Stimulated activated CD4-positive, alpha-beta T cell treated with anti-CD3 and anti-CD28 coated beads, TNF-alpha, amount 100 ng/mL, for 24 hours (primary cell): Measurements from ENCODE around the gene ESCO1.

Experiments
- DNase-seq, 3 experiments: peaks; one replicate each; pipeline ENCODE4 v3.0.0-alpha.2; 2020; ENCODE audit warnings: low read depth in 3 of 3

Gene ESCO1

GRCh38 chr18:21584391-21584790 is 16.1 kb downstream of the ESCO1 start:
- DNase-seq, result no peak

DNA sequence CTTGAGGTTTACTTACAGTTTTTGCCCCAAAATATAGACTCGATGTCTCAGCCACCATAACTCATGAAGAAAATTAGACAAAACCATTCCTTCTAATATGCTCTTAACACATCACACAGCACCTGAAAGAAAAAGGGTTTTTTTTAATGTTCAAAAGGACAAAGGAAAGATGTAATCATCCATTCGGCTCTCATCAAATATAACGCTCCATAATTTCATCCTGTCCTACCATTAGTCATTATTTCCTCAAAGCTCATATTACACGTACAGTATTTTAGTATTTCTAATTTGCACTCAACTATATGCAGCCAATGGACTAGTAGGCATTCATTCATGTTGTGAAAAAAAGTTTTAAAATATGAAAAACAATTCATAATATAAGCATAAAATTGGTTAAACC is 24.8 kb downstream of the ESCO1 start:
- DNase-seq, result no peak

- no peak for DNase-seq
These were observed 28.7 kb downstream of the ESCO1 start for GRCh38 chr18:21571772-21572171.

DNA sequence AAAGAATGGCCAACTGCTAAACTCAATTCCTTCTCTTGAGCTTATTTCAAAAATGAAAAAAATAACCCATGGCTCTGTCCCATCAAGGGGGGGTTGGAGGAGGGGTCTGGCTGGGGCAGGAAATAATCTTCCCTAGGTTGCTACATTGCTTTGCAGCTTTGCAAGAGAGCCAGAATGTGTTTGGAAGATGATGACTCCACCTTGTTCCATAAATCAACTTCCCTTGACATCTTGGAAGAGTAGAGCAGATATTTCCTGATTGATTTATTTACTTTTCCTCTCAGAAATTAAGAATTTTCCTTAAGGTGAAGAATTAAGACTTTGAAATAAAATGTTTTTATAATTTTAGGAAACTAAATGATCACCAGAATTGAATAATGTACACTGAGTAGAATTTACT is 41.3 kb downstream of the ESCO1 start:
- DNase-seq, result no peak

DNA sequence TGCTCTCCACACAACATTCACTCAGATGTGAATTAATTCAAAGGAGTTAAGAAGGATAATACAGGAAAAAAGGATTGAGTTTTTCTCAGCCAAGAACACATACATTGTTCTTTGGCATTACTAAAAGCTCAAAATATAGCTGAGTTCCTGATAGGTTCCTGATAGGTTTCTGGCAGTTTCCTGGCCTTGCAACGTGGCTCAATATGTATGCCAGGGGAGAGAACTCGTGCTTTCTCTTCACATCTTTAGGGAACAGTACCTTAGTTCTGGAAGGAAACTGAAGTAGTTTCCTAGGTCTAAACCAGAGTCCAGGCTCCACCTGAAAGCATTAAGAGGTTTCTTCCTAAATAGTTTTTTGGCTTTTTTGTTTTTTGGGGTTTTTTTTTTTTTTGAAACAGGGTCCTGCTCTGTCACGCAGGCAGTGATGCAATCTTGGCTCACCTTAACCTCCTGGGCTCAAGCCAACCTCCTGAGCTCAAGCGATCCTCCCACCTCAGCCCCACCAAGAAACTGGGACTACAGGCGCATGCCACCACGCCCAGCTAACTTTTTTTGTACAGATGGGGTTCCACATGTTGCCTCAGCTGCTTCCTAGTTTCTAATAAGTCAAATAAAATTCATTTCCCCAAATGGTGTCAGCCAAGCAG is 42.8 kb downstream of the ESCO1 start:
- DNase-seq, result no peak

DNA sequence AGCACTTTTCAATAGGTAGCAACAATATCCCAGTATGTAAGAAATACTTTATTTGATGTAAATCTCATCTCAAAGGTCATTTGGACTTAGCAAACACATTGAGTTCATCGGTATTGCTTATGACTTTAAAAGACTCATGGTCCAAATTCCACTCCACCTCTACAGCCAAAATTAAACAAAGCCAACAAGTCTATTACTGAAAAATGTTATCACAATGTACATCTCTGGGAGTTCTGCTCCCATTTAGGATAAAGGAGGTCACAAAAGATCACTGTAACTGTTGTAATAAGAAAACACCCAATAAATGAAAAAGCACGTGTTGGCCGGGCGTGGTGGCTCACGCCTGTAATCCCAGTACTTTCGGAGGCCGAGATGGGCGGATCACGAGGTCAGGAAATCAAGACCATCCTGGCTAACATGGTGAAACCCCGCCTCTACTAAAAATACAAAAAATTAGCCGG is 50.0 kb downstream of the ESCO1 start:
- no peak for DNase-seq

DNA sequence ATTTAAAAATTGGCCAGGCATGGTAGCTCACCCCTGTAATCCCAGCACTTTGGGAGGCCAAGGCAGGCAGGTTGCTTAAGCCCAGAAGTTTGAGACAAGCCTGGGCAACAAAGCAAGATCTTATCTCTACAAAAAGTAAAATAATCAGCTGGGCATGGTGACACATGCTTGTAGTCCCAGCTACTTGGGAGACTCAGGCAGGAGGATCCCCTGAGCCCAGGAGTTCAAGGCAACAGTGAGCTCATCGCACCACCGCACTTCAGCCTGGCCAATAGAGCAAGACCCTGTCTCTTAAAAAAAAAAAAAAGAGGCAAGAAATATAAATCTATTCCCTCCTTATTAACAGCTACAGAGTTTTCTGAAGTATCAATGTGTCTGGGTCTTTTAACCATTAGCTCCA is 51.9 kb downstream of the ESCO1 start:
- DNase-seq, result no peak

- no peak for DNase-seq
These were observed 54.1 kb downstream of the ESCO1 start for GRCh38 chr18:21546423-21546822.

DNA sequence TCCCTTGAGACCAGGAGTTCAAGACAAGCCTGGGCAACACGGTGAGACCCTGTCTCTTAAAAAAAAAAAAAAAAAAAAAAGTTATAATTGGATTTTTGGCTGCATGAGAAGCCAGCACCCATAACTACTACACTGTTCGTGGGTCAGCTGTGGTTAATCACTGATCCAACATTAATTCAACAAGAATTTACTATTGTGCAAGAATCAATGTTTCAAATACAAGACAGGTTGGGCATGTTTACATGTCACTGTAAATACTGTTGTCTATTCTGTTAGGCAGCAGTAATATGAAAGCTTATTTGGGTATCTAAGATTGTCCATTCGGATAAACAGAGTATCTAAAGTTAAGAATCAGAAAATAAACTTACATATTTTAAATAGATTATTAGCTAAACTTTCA is 62.3 kb downstream of the ESCO1 start:
- DNase-seq, result no peak

DNA sequence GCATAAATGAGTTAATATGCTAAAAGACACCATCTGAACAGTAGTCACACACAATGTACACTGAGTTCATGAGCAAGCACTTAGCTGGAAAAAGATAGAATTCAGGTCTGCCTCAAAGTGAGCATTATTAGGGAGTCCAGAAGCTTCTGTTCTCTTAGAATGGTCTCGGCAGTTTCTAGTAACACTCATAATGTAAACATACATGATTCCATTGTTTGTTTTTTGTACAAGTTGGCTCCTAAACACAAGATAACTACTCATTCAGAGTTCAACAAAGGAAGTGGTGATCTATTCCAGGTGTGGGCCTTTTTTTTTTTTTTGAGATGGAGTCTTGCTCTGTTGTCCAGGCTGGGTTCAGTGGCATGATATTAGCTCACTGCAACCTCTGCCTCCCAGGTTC is 66.2 kb downstream of the ESCO1 start:
- DNase-seq, result no peak

- no peak for DNase-seq
These were observed 74.0 kb downstream of the ESCO1 start for GRCh38 chr18:21526463-21526862.

DNA sequence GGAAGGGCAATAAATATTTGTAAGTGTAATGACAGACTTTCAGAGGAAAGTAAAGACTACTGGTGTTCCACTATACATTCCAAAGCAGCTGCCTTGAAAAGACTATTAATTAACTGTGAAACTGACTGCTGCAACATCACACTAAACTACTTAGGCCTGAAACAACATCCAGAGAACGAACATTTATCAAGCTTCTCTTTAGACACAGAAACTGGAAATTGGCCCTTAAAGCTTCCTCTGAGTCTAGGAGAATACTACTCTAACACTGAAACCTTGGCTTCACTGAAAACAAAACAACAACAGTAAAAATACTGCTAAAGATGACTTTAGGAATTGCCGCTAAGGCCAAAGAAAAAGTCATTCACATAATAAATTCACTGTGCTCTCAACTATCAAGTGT is 74.6 kb downstream of the ESCO1 start:
- no peak for DNase-seq

- DNase-seq, result no peak
These were observed 78.0 kb downstream of the ESCO1 start for GRCh38 chr18:21522530-21522929.

DNA sequence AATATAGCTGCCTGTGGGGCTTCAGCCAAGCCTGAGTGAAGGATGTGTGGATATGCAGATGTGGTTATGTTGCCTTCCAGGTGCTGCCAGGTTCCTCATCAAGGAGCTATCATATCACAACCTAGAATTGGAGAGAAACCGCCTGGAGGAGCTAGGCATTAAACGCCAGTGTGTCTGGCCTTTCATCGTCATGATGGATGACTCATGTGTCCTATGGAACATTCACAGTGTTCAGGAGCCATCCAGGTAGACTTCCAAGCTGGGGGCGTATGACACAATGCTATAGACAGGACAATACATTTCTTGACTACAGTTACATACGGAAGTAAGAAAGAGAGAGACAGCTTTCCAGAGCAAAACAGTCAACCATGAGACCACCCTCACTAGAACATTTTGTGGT is 86.8 kb downstream of the ESCO1 start:
- no peak for DNase-seq

DNA sequence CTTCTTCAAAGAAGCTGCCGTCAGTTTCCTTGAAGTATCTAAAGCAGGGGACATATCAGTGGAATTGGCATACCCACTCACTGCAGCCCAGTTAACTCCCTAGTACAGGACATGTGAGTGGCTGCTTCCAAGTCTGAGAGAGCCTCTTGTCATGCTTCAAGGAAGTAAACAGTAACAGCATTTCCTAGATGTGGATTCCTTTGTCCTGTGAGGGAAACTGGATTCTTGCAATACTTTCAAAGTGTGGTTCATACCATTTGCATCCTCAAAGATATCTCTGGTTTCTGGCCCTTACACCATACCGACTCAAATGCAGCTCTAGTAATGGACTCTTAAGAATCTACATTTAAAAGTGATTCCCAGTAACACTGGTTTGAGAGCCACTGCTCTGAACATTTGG is 87.2 kb downstream of the ESCO1 start:
- DNase-seq, result no peak

- no peak for DNase-seq
These were observed 91.4 kb downstream of the ESCO1 start for GRCh38 chr18:21509062-21509461.

DNA sequence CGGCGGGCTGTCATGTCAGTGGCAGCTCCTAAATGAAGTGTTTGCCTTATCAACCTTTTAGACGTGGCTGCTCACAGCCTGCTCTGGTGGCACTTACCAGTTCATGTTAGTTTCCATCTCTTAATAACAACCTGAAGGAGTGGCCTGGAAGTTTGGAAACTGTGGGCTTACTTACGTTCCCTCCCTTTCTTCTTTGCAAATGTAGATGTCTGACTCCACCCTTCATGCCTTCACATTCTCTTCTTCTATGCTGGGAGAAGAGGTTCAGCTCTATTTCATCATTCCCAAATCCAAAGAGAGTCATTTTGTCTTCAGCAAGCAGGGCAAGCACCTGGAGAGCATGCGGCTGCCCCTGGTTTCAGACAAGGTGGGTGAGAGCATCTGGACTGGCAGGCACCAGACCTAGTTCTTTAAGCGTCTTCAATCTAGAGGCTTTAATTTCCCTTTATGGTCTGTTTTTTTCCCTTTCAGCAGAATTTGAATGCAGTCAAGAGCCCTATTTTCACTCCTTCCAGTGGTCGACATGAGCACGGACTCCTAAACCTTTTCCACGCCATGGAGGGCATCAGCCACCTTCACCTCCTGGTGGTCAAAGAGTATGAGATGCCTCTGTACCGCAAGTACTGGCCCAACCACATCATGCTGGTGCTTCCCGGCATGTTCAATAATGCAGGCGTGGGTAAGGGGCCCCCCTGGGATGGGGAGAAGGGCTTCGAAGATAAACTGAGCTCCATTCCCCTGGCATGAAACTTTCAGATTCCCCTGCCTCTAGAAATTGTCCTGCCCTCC is 92.4 kb downstream of the ESCO1 start:
- no peak for DNase-seq

GRCh38 chr18:21502661-21503060 is 97.8 kb downstream of the ESCO1 start:
- no peak for DNase-seq

- no peak for DNase-seq
These were observed 100.5 kb downstream of the ESCO1 start for GRCh38 chr18:21499997-21500396.

DNA sequence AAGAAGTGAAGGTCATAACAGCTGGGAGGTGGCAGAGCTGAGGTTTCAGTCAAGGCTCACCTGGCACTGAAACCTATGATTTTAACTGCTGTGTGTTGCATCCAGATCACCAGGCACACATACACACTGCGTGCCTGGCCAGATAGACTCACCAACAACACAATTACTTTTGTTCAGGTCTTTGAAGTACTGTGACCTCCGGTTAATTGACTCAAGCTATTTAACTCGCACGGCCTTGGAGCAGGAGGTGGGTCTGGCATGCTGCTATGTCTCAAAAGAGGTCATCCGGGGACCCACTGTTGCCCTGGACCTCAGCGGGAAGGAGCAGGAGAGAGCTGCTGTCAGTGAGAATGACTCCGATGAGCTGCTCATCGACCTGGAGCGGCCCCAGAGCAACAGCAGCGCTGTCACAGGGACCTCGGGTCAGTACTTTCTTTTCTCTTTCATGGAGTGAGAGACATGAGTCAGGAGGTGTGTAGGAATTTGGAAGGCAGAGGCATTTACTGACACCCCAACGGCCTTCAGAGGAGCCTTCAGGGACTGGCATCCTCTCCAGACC is 104.1 kb downstream of the ESCO1 start:
- no peak for DNase-seq

GRCh38 chr18:21490748-21491147 is 109.8 kb downstream of the ESCO1 start:
- DNase-seq, result no peak

- no peak for DNase-seq
These were observed 110.5 kb downstream of the ESCO1 start for GRCh38 chr18:21489919-21490495.
